Ascending aorta (tissue), 2 donors: Measurements from ENCODE around the gene DCUN1D2. TPM values are rescaled to one million over a fixed set of nuclear protein-coding genes. Genes with fewer than 3 reads are reported as not detected.

Experiments
- DNase-seq, 2 donors: peaks; one replicate each; pipeline ENCODE4 v3.0.0-alpha.2; 2019; ENCODE audit warnings: low spot score in 2 of 2
- H3K27ac ChIP-seq, 2 donors: fragments of 200-600 bp; sonication (generic); one replicate each; pipeline ENCODE4 v1.5.1; 2016 to 2017; ENCODE audit warnings: mild to moderate bottlenecking in 1 of 2
- H3K27me3 ChIP-seq: fragments of 200-600 bp; sonication (generic); one replicate; pipeline ENCODE4 v1.5.1; 2017
- H3K36me3 ChIP-seq, 2 donors: fragments of 200-600 bp; sonication (generic); one replicate each; pipeline ENCODE4 v1.5.1; 2016
- H3K4me1 ChIP-seq, 2 donors: fragments of 200-600 bp; sonication (generic); one replicate each; pipeline ENCODE4 v1.5.1; 2016 to 2017; ENCODE audit warnings: mild to moderate bottlenecking in 1 of 2
- H3K4me3 ChIP-seq, 2 donors: fragments of 200-600 bp; sonication (generic); one replicate each; pipeline ENCODE4 v1.5.1; 2016 to 2017; ENCODE audit warnings: mild to moderate bottlenecking in 1 of 2
- H3K9me3 ChIP-seq, 2 donors: fragments of 200-600 bp; sonication (generic); one replicate each; pipeline ENCODE4 v1.5.1; 2016
- CTCF ChIP-seq, 3 experiments: fragments of 200-600 bp in 2 of 3; fragments of 450-650 bp in 1 of 3; sonication (generic) in 2 of 3; IDR thresholded peaks; one replicate each; pipeline ENCODE4 v1.5.1; 2016 to 2019; ENCODE audit warnings: antibody characterized with exemption in 3 of 3, mild to moderate bottlenecking in 1 of 3, moderate library complexity in 1 of 3
- intact Hi-C: fragments of 100-400 bp; cut with DNase I; formaldehyde crosslinking; loops from one replicate; pipeline ENCODE4 v1.15.1; 2023
- total RNA-seq: library from RNA; depleted of rRNA; stranded (reverse); fragments of >200 nt; gene quantifications from one replicate; pipeline ENCODE4 v1.1.0, GENCODE V29; 2016

DCUN1D2 gene
- total RNA-seq, 1 donor from 2014 or later, result 5.9 TPM

GRCh38 chr13:113410472-113411201 lies 79.9 kb downstream of the DCUN1D2 start:
- Histone ChIP-seq H3K4me3 (peak overlapping the region in 1 of 2 donors; percentile 31), H3K36me3 (peaks cover 9 to 17% of the 10 kb centered on the region in 2 donors), H3K9me3 (no peaks in the 10 kb centered on the region), H3K4me1 (peaks cover 15 to 39% of the 10 kb centered on the region in 2 donors), H3K27ac (peak overlapping the region; percentile 84 to 97), H3K27me3 (no peaks in the 10 kb centered on the region)
- intact Hi-C loops, result loop anchor here (1.0 to 10.0 kb wide), 5 partner anchors 16 to 454 kb away; partner anchors contain the start of genes CUL4A, DCUN1D2, GAS6 and LAMP1
- TF ChIP-seq CTCF (IDR thresholded peaks at IDR 0.05), result no peak
- DNase-seq, result peak; percentile 35 to 92

DNA sequence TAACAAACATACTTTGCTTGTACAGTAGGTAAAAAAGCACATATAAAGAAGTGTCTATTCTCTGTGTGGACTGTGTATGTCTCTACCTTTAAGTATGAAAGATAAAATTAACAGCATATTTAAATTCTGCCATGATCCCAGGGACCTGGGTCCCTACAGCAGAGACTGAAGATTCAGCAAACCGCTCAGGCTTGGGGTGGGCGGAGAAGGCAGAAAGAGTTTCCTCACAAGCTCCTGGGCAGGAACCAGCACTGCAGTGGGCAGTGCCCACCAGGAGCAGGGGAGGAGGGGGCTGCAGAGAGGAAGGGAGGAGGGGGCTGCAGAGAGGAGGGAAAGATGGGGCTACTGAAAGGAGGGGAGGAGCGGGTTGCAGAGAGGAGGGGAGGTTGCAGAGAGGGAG lies 81.9 kb downstream of the DCUN1D2 start:
- Histone ChIP-seq H3K9me3 (no peaks in the 10 kb centered on the region), H3K36me3 (peaks cover 14 to 17% of the 10 kb centered on the region in 2 donors), H3K27me3 (no peaks in the 10 kb centered on the region), H3K4me3 (no peak overlapping the region), H3K4me1 (peaks cover 9 to 23% of the 10 kb centered on the region in 2 donors), H3K27ac (peak overlapping the region in 1 of 2 donors; percentile 47)
- DNase-seq, result peak in 1 of 2 donors; percentile 56
- TF ChIP-seq CTCF (IDR thresholded peaks at IDR 0.05), result no peak
- intact Hi-C loops, result no loop called here

- Histone ChIP-seq H3K36me3 (peaks cover 14 to 17% of the 10 kb centered on the region in 2 donors), H3K4me3 (no peak overlapping the region), H3K27ac (peak overlapping the region in 1 of 2 donors; percentile 47), H3K9me3 (no peaks in the 10 kb centered on the region), H3K27me3 (no peaks in the 10 kb centered on the region), H3K4me1 (peaks cover 4 to 17% of the 10 kb centered on the region in 2 donors)
- intact Hi-C loops, result no loop called here
- TF ChIP-seq CTCF (IDR thresholded peaks at IDR 0.05), result no peak
- peak in 1 of 2 donors; percentile 50 for DNase-seq
Observed at GRCh38 chr13:113407531-113408393, 82.7 kb downstream of the DCUN1D2 start.

DNA sequence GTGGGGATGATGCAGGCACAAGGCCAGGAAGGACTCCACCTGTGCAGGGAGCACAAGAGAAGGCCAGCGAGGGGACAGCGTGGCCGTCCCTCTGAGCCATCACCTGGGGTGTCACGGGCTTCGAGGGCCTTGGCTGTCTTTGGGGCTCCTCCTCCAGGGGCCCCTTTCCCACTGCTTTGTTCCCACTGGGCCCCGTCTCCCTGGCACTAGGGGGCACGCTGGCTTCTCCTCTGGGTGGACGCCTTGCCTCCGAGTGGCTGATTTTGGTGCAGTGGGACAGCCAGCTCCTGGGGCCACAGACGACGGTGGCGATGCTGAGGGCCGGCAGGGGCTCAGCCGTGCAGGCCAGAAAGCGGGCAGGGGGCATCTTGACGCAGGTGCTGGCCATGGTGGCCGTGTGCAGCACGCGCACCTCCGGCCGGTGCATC lies 83.4 kb downstream of the DCUN1D2 start:
- DNase-seq, result peak in 1 of 2 donors; percentile 49
- no peak overlapping the region for H3K4me3 ChIP-seq
- no peaks in the 10 kb centered on the region for H3K9me3 ChIP-seq
- H3K36me3 ChIP-seq, result peaks cover 14 to 17% of the 10 kb centered on the region in 2 donors
- no peaks in the 10 kb centered on the region for H3K27me3 ChIP-seq
- intact Hi-C loops, result no loop called here
- no peak for TF ChIP-seq CTCF (IDR thresholded peaks at IDR 0.05)
- no peak overlapping the region for H3K27ac ChIP-seq
- peaks cover 4 to 17% of the 10 kb centered on the region in 2 donors for H3K4me1 ChIP-seq

- H3K27ac ChIP-seq, result no peak overlapping the region
- TF ChIP-seq CTCF (IDR thresholded peaks at IDR 0.05), result no peak
- H3K4me1 ChIP-seq, result peaks cover 0 to 13% of the 10 kb centered on the region in 2 donors
- H3K27me3 ChIP-seq, result no peaks in the 10 kb centered on the region
- H3K36me3 ChIP-seq, result peaks cover 14 to 17% of the 10 kb centered on the region in 2 donors
- no peaks in the 10 kb centered on the region for H3K9me3 ChIP-seq
- intact Hi-C loops, result no loop called here
- peak in 1 of 2 donors; percentile 59 for DNase-seq
- H3K4me3 ChIP-seq, result no peak overlapping the region
Observed at GRCh38 chr13:113406321-113407102, 84.0 kb downstream of the DCUN1D2 start.
